Measurements from ENCODE around the gene LRRN1. TPM values are rescaled to one million over a fixed set of nuclear protein-coding genes. Genes with fewer than 3 reads are reported as not detected.
"Not testable (repeated sequence)": the region's sequence is repeated elsewhere in the genome, so short reads cannot be mapped to it uniquely, and the experiment has no call there.

Gene LRRN1
- total RNA-seq, 1 experiment from 2014 or later, result not detected

DNA sequence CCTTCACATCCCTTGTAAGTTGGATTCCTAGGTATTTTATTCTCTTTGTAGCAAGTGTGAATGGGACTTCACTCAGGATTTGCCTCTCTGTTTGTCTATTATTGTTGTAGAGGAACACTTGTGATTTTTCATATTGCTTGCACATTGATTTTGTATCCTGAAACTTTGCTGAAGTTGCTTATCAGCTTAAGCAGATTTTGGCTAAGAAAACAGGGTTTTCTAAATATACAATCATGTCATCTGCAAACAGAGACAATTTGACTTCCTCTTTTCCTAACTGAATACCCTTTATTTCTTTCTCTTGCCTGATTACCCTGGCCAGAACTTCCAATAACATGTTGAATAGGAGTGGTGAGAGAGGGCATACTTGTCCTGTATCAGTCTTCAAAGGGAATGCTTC, 88.1 kb downstream of the LRRN1 start:
- not testable (repeated sequence) for DNase-seq (ENCODE audit: extremely low read depth, low read depth)

DNA sequence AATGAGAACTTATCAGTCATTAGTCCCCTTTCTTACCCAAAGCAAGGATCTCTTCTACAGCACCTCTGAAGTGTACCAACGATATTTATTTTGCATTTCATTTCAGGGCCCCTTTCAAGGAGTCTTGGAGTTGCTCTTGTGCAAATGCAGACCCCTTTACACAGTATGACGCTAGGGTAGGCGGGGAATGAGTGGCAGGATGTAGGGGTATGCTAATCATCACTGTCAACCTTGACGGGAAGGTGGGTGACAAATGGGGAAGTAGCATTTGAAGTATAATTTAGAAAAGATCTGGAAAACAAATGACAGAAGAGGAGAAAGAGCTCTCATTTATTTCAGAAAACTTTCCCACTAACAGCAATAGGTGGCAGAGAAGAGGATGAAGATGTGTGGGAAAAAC, 94.4 kb downstream of the LRRN1 start:
- no peak for DNase-seq (ENCODE audit: extremely low read depth, low read depth)
